Neural cell (in vitro differentiated cells): ENCODE measurements around the gene FAM177B. TPM values are rescaled to one million over a fixed set of nuclear protein-coding genes. Genes with fewer than 3 reads are reported as not detected.

Source experiments
- H2AFZ ChIP-seq: fragments of 200-600, 300-800 bp; sonication (generic), shearing (Covaris generic); 2 replicates; pipeline ENCODE4 v1.6.0; 2014; ENCODE audit warnings: low read depth, mild to moderate bottlenecking, antibody characterized with exemption, low read length, moderate library complexity
- H3F3A ChIP-seq: fragments of 200-600 bp; shearing (Covaris generic); 2 replicates; pipeline ENCODE4 v1.6.1; 2016; ENCODE audit warnings: mild to moderate bottlenecking, moderate library complexity, mixed read lengths, antibody characterized with exemption, low read length; ENCODE audit not compliant: insufficient read depth, poor library complexity, severe bottlenecking
- H3K27ac ChIP-seq: fragments of 200-600, 300-800 bp; sonication (generic), shearing (Covaris generic); 2 replicates; pipeline ENCODE4 v1.5.1; 2014; ENCODE audit warnings: mild to moderate bottlenecking, low read length, moderate library complexity
- H3K27me3 ChIP-seq: fragments of 300-800, 200-600 bp; sonication (generic), shearing (Covaris generic); 2 replicates; pipeline ENCODE4 v1.6.0; 2014; ENCODE audit warnings: mild to moderate bottlenecking, low read depth, low read length, moderate library complexity; ENCODE audit not compliant: insufficient read depth
- H3K36me3 ChIP-seq: fragments of 300-800, 200-600 bp; sonication (generic), shearing (Covaris generic); 2 replicates; pipeline ENCODE4 v1.5.1; 2014; ENCODE audit warnings: mild to moderate bottlenecking, antibody characterized with exemption, low read length, moderate library complexity; ENCODE audit not compliant: insufficient read depth
- H3K4me2 ChIP-seq: fragments of 300-800, 200-600 bp; sonication (generic), shearing (Covaris generic); 2 replicates; pipeline ENCODE4 v1.6.0; 2014; ENCODE audit warnings: mild to moderate bottlenecking, low read length
- H3K4me3 ChIP-seq: fragments of 300-800, 200-600 bp; sonication (generic), shearing (Covaris generic); 2 replicates; pipeline ENCODE4 v1.5.1; 2014; ENCODE audit warnings: mild to moderate bottlenecking, low read length, moderate library complexity
- H3K79me2 ChIP-seq: fragments of 200-600 bp; shearing (Covaris generic); replicated peaks from 2 replicates; pipeline ENCODE4 v1.6.0; 2014; ENCODE audit warnings: mild to moderate bottlenecking, low read length, moderate library complexity; ENCODE audit not compliant: insufficient read depth
- H3K9ac ChIP-seq: fragments of 300-800, 200-600 bp; sonication (generic), shearing (Covaris generic); 2 replicates; pipeline ENCODE4 v1.6.1; 2016; ENCODE audit warnings: mild to moderate bottlenecking, low read length, mixed read lengths
- H3K9me2 ChIP-seq: fragments of 200-600 bp; shearing (Covaris generic); 2 replicates; pipeline ENCODE4 v1.6.1; 2016; ENCODE audit warnings: mild to moderate bottlenecking, low read length, mixed read lengths; ENCODE audit not compliant: insufficient read depth
- H3K9me3 ChIP-seq: fragments of 200-600, 300-800 bp; sonication (generic), shearing (Covaris generic); 2 replicates; pipeline ENCODE4 v1.6.1; 2016; ENCODE audit warnings: mild to moderate bottlenecking, mixed run types, low read length, moderate library complexity, mixed read lengths
- H4K20me1 ChIP-seq: fragments of 200-600 bp; shearing (Covaris generic); 2 replicates; pipeline ENCODE4 v1.6.1; 2016; ENCODE audit warnings: mild to moderate bottlenecking, mixed run types; ENCODE audit not compliant: insufficient read depth
- EP300 ChIP-seq: fragments of 450-650 bp; conservative IDR thresholded peaks from 2 replicates; pipeline ENCODE4 v1.6.1; 2014; ENCODE audit warnings: antibody characterized with exemption, mild to moderate bottlenecking, moderate library complexity; ENCODE audit not compliant: poor library complexity, severe bottlenecking
- EZH2 ChIP-seq: fragments of 200-600, 300-800 bp; shearing (Covaris generic), sonication (generic); IDR thresholded peaks from 2 replicates; pipeline ENCODE4 v1.6.1; 2014; ENCODE audit warnings: antibody characterized with exemption, low read length, borderline replicate concordance, mild to moderate bottlenecking; ENCODE audit not compliant: insufficient read depth, poor library complexity, severe bottlenecking
- MXI1 ChIP-seq: fragments of 450-650 bp; conservative IDR thresholded peaks from 2 replicates; pipeline ENCODE4 v1.6.1; 2014; ENCODE audit warnings: antibody characterized with exemption, mild to moderate bottlenecking; ENCODE audit not compliant: poor library complexity, severe bottlenecking
- POLR2AphosphoS5 ChIP-seq: IDR thresholded peaks from 2 replicates; pipeline ENCODE4 v1.6.1; 2012
- RAD21 ChIP-seq: fragments of 450-650 bp; conservative IDR thresholded peaks from 2 replicates; pipeline ENCODE4 v1.6.1; 2014; ENCODE audit warnings: antibody characterized with exemption, mild to moderate bottlenecking, moderate library complexity
- REST ChIP-seq: IDR thresholded peaks from 2 replicates; pipeline ENCODE4 v1.6.1; 2012; ENCODE audit warnings: borderline replicate concordance
- SMC3 ChIP-seq: fragments of 450-650 bp; conservative IDR thresholded peaks from 2 replicates; pipeline ENCODE4 v1.6.1; 2014; ENCODE audit warnings: antibody characterized with exemption, mild to moderate bottlenecking, moderate library complexity; ENCODE audit not compliant: poor library complexity
- TAF1 ChIP-seq: IDR thresholded peaks from 2 replicates; pipeline ENCODE4 v1.6.1; 2012; ENCODE audit warnings: low read depth
- polyA plus RNA-seq: library from polyadenylated mRNA; depleted of rRNA; stranded (reverse); fragments of >200 nt; gene quantifications from 2 replicates; pipeline ENCODE4 v1.2.3, GENCODE V29; 2014
- TF ChIP-seq, protein P1 (sequence below): fragments of 450-650 bp; IDR thresholded peaks from 2 replicates; pipeline ENCODE4 v1.5.1; 2014; ENCODE audit warnings: antibody characterized with exemption, mild to moderate bottlenecking, moderate library complexity; ENCODE audit not compliant: poor library complexity, severe bottlenecking

The FAM177B gene
- polyA plus RNA-seq, 1 donor from 2014 or later = not detected

GRCh38 chr1:222749927-222750326, 12.9 kb downstream of the FAM177B start:
- H4K20me1 ChIP-seq = no peaks in the 10 kb centered on the region
- no peaks in the 10 kb centered on the region for H3K9me3 ChIP-seq
- no peaks in the 10 kb centered on the region for H3K79me2 ChIP-seq
- no peak overlapping the region for H3K27ac ChIP-seq
- TF ChIP-seq MXI1 = peak; percentile 14
- no peak for TF ChIP-seq REST
- TF ChIP-seq SMC3 = peak; percentile 65
- TF ChIP-seq, protein P1, sequence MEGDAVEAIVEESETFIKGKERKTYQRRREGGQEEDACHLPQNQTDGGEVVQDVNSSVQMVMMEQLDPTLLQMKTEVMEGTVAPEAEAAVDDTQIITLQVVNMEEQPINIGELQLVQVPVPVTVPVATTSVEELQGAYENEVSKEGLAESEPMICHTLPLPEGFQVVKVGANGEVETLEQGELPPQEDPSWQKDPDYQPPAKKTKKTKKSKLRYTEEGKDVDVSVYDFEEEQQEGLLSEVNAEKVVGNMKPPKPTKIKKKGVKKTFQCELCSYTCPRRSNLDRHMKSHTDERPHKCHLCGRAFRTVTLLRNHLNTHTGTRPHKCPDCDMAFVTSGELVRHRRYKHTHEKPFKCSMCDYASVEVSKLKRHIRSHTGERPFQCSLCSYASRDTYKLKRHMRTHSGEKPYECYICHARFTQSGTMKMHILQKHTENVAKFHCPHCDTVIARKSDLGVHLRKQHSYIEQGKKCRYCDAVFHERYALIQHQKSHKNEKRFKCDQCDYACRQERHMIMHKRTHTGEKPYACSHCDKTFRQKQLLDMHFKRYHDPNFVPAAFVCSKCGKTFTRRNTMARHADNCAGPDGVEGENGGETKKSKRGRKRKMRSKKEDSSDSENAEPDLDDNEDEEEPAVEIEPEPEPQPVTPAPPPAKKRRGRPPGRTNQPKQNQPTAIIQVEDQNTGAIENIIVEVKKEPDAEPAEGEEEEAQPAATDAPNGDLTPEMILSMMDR = peak; percentile 63
- TF ChIP-seq EP300 = no peak
- TF ChIP-seq RAD21 = peak; percentile 72
- TF ChIP-seq EZH2 = no peak
- TF ChIP-seq TAF1 = no peak
- no peak overlapping the region for H3K4me3 ChIP-seq
- no peak overlapping the region for H2AFZ ChIP-seq
- H3K9ac ChIP-seq = no peak overlapping the region
- no peaks in the 10 kb centered on the region for H3F3A ChIP-seq
- no peak overlapping the region for H3K4me2 ChIP-seq
- no peaks in the 10 kb centered on the region for H3K9me2 ChIP-seq
- no peaks in the 10 kb centered on the region for H3K36me3 ChIP-seq
- H3K27me3 ChIP-seq = no peaks in the 10 kb centered on the region

DNA sequence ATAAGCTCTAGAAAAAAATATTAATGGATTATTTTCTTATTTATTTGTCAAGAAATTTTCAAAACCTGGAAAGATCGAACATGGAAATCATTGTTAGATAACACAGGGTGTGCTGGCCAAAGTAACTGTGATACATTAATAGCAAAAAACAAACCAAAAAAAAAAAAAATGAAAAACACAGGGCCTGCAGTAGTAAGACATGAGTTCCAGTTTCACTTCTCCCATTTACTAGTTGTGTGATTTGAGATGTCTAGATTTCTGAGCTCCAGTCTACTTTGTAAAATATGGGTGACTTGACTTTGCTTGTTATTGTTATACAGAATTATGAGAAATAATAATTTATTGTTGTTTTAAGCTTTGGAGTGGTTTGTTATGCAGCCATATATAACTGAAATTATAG, 13.6 kb downstream of the FAM177B start:
- Histone ChIP-seq H3K9me3 (no peaks in the 10 kb centered on the region), H3F3A (no peaks in the 10 kb centered on the region), H3K79me2 (no peaks in the 10 kb centered on the region), H3K27me3 (no peaks in the 10 kb centered on the region), H3K9me2 (no peaks in the 10 kb centered on the region), H3K4me2 (no peak overlapping the region), H4K20me1 (no peaks in the 10 kb centered on the region), H3K4me3 (no peak overlapping the region), H2AFZ (no peak overlapping the region), H3K9ac (no peak overlapping the region), H3K36me3 (no peaks in the 10 kb centered on the region), H3K27ac (no peak overlapping the region)
- TF ChIP-seq MXI1 = no peak
- no peak for TF ChIP-seq EP300
- no peak for TF ChIP-seq TAF1
- TF ChIP-seq POLR2AphosphoS5 = no peak
- no peak for TF ChIP-seq RAD21
- TF ChIP-seq, protein P1 = no peak
- TF ChIP-seq EZH2 = no peak
- no peak for TF ChIP-seq REST
- no peak for TF ChIP-seq SMC3
